HG02981 (cell line): Measurements from ENCODE around the gene PITPNC1.
"Not testable (repeated sequence)": the region's sequence is repeated elsewhere in the genome, so short reads cannot be mapped to it uniquely, and the experiment has no call there.

Experiments
- ATAC-seq: cut with Tn5 transposase; IDR thresholded peaks from one replicate; pipeline ENCODE4 v1.9.1; 2021; ENCODE audit warnings: mild to moderate bottlenecking, moderate library complexity; ENCODE audit not compliant: unreplicated experiment

Gene PITPNC1

GRCh38 chr17:67376737-67377487 is at the start of gene PITPNC1:
PITPNC1 (plus strand) TSS chr17:67377281.
- ATAC-seq, result peak; percentile 82

- no peak for ATAC-seq
These were observed 49.1 kb upstream of the PITPNC1 start for GRCh38 chr17:67328026-67328425.

GRCh38 chr17:67331381-67332161 is 45.5 kb upstream of the PITPNC1 start:
- ATAC-seq, result not testable (repeated sequence)

GRCh38 chr17:67332162-67332508 is 44.9 kb upstream of the PITPNC1 start:
- not testable (repeated sequence) for ATAC-seq

GRCh38 chr17:67335245-67335835 is 41.7 kb upstream of the PITPNC1 start:
- ATAC-seq, result no peak

- no peak for ATAC-seq
These were observed 40.2 kb upstream of the PITPNC1 start for GRCh38 chr17:67336859-67337258.

GRCh38 chr17:67338353-67338752 is 38.7 kb upstream of the PITPNC1 start:
- not testable (repeated sequence) for ATAC-seq

GRCh38 chr17:67343237-67343636 is 33.8 kb upstream of the PITPNC1 start:
- no peak for ATAC-seq

GRCh38 chr17:67347826-67348225 is 29.3 kb upstream of the PITPNC1 start:
- no peak for ATAC-seq

GRCh38 chr17:67349420-67349819 is 27.7 kb upstream of the PITPNC1 start:
- no peak for ATAC-seq

- ATAC-seq, result no peak
These were observed 23.9 kb upstream of the PITPNC1 start for GRCh38 chr17:67353161-67353560.

- ATAC-seq, result no peak
These were observed 23.0 kb upstream of the PITPNC1 start for GRCh38 chr17:67353929-67354574.

- no peak for ATAC-seq
These were observed 18.5 kb upstream of the PITPNC1 start for GRCh38 chr17:67358612-67359011.

- no peak for ATAC-seq
These were observed 16.9 kb upstream of the PITPNC1 start for GRCh38 chr17:67359960-67360791.

- ATAC-seq, result no peak
These were observed 16.2 kb upstream of the PITPNC1 start for GRCh38 chr17:67360880-67361279.

GRCh38 chr17:67362173-67362572 is 14.9 kb upstream of the PITPNC1 start:
- no peak for ATAC-seq

- no peak for ATAC-seq
These were observed 12.0 kb upstream of the PITPNC1 start for GRCh38 chr17:67364847-67365737.

GRCh38 chr17:67365738-67366192 is 11.3 kb upstream of the PITPNC1 start:
- peak; percentile 21 for ATAC-seq
